Tibial nerve (tissue), 4 donors: ENCODE data around the gene SLC4A3. TPM values are rescaled to one million over a fixed set of nuclear protein-coding genes. Genes with fewer than 3 reads are reported as not detected.
"Not testable (repeated sequence)": the region's sequence is repeated elsewhere in the genome, so short reads cannot be mapped to it uniquely, and the experiment has no call there.

Experiments
- DNase-seq, 2 donors: peaks; one replicate each; pipeline ENCODE4 v3.0.0-alpha.2; 2019; ENCODE audit warnings: low spot score in 2 of 2
- H3K27ac ChIP-seq, 4 donors: fragments of 200-600 bp; sonication (generic) in 3 of 4; one replicate each; pipeline ENCODE4 v1.5.1; 2017 to 2019; ENCODE audit warnings: mild to moderate bottlenecking in 1 of 4
- H3K27me3 ChIP-seq, 2 donors: fragments of 200-600 bp; sonication (generic) in 1 of 2; one replicate each; pipeline versions ENCODE4 v1.5.1 to v1.6.0; 2017 to 2019
- H3K36me3 ChIP-seq, 3 donors: fragments of 200-600 bp; sonication (generic); one replicate each; pipeline ENCODE4 v1.5.1; 2018 to 2019
- H3K4me1 ChIP-seq, 4 donors: fragments of 200-600 bp; sonication (generic) in 3 of 4; one replicate each; pipeline ENCODE4 v1.5.1; 2017 to 2019
- H3K4me3 ChIP-seq, 4 donors: fragments of 200-600 bp; sonication (generic) in 3 of 4; one replicate each; pipeline ENCODE4 v1.5.1; 2017 to 2019; ENCODE audit warnings: mild to moderate bottlenecking in 1 of 4, moderate library complexity in 1 of 4
- H3K9me3 ChIP-seq, 4 donors: fragments of 200-600 bp; sonication (generic) in 3 of 4; one replicate each; pipeline ENCODE4 v1.5.1; 2017 to 2019
- CTCF ChIP-seq, 5 experiments: fragments of 200-600 bp in 3 of 5; fragments of 450-650 bp in 2 of 5; sonication (generic) in 3 of 5; IDR thresholded peaks; one replicate each; pipeline ENCODE4 v1.5.1; 2016 to 2019; ENCODE audit warnings: antibody characterized with exemption in 5 of 5, mild to moderate bottlenecking in 3 of 5, moderate library complexity in 2 of 5
- EP300 ChIP-seq, 2 donors: sonication (generic); formaldehyde crosslinking; IDR thresholded peaks; one replicate each; pipeline ENCODE4 v1.6.1; 2017; ENCODE audit warnings: antibody characterized with exemption in 2 of 2, mild to moderate bottlenecking in 1 of 2
- POLR2A ChIP-seq, 2 donors: fragments of 450-650 bp; IDR thresholded peaks; one replicate each; pipeline ENCODE4 v1.6.1; 2017; ENCODE audit warnings: antibody characterized with exemption in 2 of 2, mild to moderate bottlenecking in 2 of 2, moderate library complexity in 2 of 2
- WGBS, 2 donors: methylation state at CpG; one replicate each; pipeline ENCODE4 v1.1.5; 2018; 5-methylcytosine and 5-hydroxymethylcytosine counted together
- total RNA-seq, 4 donors: library from RNA; depleted of rRNA; stranded (reverse); fragments of >200 nt; gene quantifications; one replicate each; pipeline ENCODE4 v1.1.0, GENCODE V29; 2016

SLC4A3 gene
- total RNA-seq, 4 donors from 2014 or later: 1.3 to 5.1 (median 3.4) TPM

- TF ChIP-seq EP300 (IDR thresholded peaks at IDR 0.05) (no peak), POLR2A (IDR thresholded peaks at IDR 0.05) (no peak), CTCF (IDR thresholded peaks at IDR 0.05) (no peak)
- Histone ChIP-seq H3K27ac (no peak overlapping the region), H3K36me3 (no peaks in the 10 kb centered on the region), H3K4me3 (no peak overlapping the region), H3K4me1 (peaks cover 0 to 4% (median 0%) of the 10 kb centered on the region in 4 donors), H3K9me3 (no peaks in the 10 kb centered on the region), H3K27me3 (peaks cover 0 to 20% of the 10 kb centered on the region in 2 donors)
- WGBS, 2 donors: 57 to 60% methylated on average over 7 to 8 of the region's 8 CpGs
- DNase-seq: no peak
These were observed 23.2 kb downstream of the SLC4A3 start for GRCh38 chr2:219650426-219651248.

GRCh38 chr2:219651656-219652055, 24.2 kb downstream of the SLC4A3 start:
- peaks cover 0 to 20% of the 10 kb centered on the region in 2 donors for H3K27me3 ChIP-seq
- H3K4me1 ChIP-seq, H3K36me3 ChIP-seq, H3K27ac ChIP-seq, H3K4me3 ChIP-seq, DNase-seq, H3K9me3 ChIP-seq: not testable (repeated sequence)
- 76 to 81% methylated on average over 6 of the region's 6 CpGs for WGBS, 2 donors

- WGBS, 2 donors: 39 to 42% methylated on average over 1 of the region's 1 CpG
- H3K36me3 ChIP-seq: no peaks in the 10 kb centered on the region
- H3K9me3 ChIP-seq: peaks cover 0 to 12% (median 0%) of the 10 kb centered on the region in 4 donors
- no peaks in the 10 kb centered on the region for H3K4me1 ChIP-seq
- no peak overlapping the region for H3K27ac ChIP-seq
- no peak for DNase-seq
- TF ChIP-seq EP300 (IDR thresholded peaks at IDR 0.05): no peak
- TF ChIP-seq CTCF (IDR thresholded peaks at IDR 0.05): no peak
- no peak for TF ChIP-seq POLR2A (IDR thresholded peaks at IDR 0.05)
- H3K27me3 ChIP-seq: peaks cover 0 to 12% of the 10 kb centered on the region in 2 donors
- H3K4me3 ChIP-seq: no peak overlapping the region
These were observed 29.1 kb downstream of the SLC4A3 start for GRCh38 chr2:219656526-219656925.

GRCh38 chr2:219658196-219658846, 30.9 kb downstream of the SLC4A3 start:
- Histone ChIP-seq H3K4me3 (no peak overlapping the region), H3K27ac (no peak overlapping the region), H3K27me3 (no peaks in the 10 kb centered on the region), H3K9me3 (peaks cover 0 to 23% (median 0%) of the 10 kb centered on the region in 4 donors), H3K4me1 (no peaks in the 10 kb centered on the region), H3K36me3 (no peaks in the 10 kb centered on the region)
- DNase-seq: no peak
- TF ChIP-seq CTCF (IDR thresholded peaks at IDR 0.05) (no peak), POLR2A (IDR thresholded peaks at IDR 0.05) (no peak), EP300 (IDR thresholded peaks at IDR 0.05) (no peak)
- WGBS, 2 donors: 59 to 60% methylated on average over 7 of the region's 7 CpGs

GRCh38 chr2:219658874-219659273, 31.4 kb downstream of the SLC4A3 start:
- no peak overlapping the region for H3K27ac ChIP-seq

More at GRCh38 chr2:219658874-219659273, 31.4 kb downstream of the SLC4A3 start:
- WGBS, 2 donors: 75 to 83% methylated on average over 3 of the region's 3 CpGs
- no peaks in the 10 kb centered on the region for H3K4me1 ChIP-seq
- H3K9me3 ChIP-seq: peaks cover 0 to 23% (median 0%) of the 10 kb centered on the region in 4 donors
- no peak overlapping the region for H3K4me3 ChIP-seq
- H3K27me3 ChIP-seq: no peaks in the 10 kb centered on the region
- DNase-seq: no peak
- TF ChIP-seq EP300 (IDR thresholded peaks at IDR 0.05) (no peak), CTCF (IDR thresholded peaks at IDR 0.05) (no peak), POLR2A (IDR thresholded peaks at IDR 0.05) (no peak)
- no peaks in the 10 kb centered on the region for H3K36me3 ChIP-seq
